NCI-H345 treated with DMSO at 0.1 percent for 48 hours (cell line): ENCODE measurements around the gene CHRND.

Experiments
- DNase-seq: peaks from one replicate; lab custom pipeline; 2025; ENCODE audit not compliant: unreplicated experiment; lab: John Stamatoyannopoulos, UW

The CHRND gene

GRCh38 chr2:232502911-232503808 lies 22.8 kb upstream of the CHRND start:
- DNase-seq = no peak

- no peak for DNase-seq
Measured at GRCh38 chr2:232503809-232504323, 22.1 kb upstream of the CHRND start.

GRCh38 chr2:232504438-232504837 lies 21.5 kb upstream of the CHRND start:
- no peak for DNase-seq

- no peak for DNase-seq
Measured at GRCh38 chr2:232505856-232506255, 20.1 kb upstream of the CHRND start.

GRCh38 chr2:232506709-232507108 lies 19.3 kb upstream of the CHRND start:
- no peak for DNase-seq

- no peak for DNase-seq
Measured at GRCh38 chr2:232508251-232508650, 17.7 kb upstream of the CHRND start.

- DNase-seq = no peak
Measured at GRCh38 chr2:232511336-232511890, 14.5 kb upstream of the CHRND start.

GRCh38 chr2:232512602-232513001 lies 13.4 kb upstream of the CHRND start:
- no peak for DNase-seq

DNA sequence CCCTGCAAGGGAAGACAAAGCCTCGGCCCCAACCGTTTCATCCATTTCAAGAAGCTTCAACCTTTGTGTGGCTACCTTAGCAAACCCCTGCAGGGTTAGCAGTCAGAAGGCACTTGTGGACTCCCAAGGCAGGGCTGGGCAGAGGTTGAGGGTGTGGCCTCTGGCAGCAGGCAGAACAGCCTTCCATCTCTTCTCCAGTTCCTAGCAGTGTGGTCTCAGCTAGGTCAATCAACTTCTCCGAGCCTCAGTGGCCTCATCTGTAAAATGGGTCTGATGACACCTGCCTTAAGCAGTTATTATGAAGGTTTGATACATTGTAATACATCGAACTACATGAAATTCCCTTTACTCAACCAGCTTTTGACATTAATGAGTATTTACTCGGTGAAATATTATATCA lies 12.6 kb upstream of the CHRND start:
- no peak for DNase-seq

DNA sequence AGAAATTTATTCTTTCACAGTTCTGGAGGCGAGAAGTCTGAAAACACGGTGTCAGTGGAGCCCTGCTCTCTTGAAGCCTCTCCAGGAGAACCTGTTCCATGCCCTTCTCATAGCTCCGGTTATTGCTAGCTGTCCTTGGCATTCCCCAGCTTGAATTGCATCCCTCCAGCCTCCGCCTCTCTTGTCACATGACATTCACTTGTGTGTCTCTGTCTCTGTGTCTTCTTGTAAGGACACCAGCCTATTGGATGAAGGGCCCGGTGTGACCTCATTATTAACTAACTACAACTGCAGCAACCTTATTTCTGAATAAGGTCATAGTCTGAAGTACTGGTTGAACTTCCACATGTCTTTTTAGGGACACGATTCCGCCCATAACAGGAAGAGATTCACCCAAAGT lies 10.3 kb upstream of the CHRND start:
- no peak for DNase-seq

GRCh38 chr2:232516551-232516950 lies 9.4 kb upstream of the CHRND start:
- DNase-seq = no peak

- DNase-seq = no peak
Measured at GRCh38 chr2:232518844-232519243, 7.1 kb upstream of the CHRND start.

- DNase-seq = no peak
Measured at GRCh38 chr2:232519581-232520438, 6.2 kb upstream of the CHRND start, which contains the start of gene PRSS56. Gene PRSS56, plus strand, starts transcription at chr2:232520388. Its CDS starts 211 bp downstream, at chr2:232520599.

GRCh38 chr2:232520489-232520888 lies 5.5 kb upstream of the CHRND start:
- no peak for DNase-seq

- no peak for DNase-seq
Measured at GRCh38 chr2:232521098-232521497, 4.9 kb upstream of the CHRND start.

GRCh38 chr2:232521959-232522622 lies 3.9 kb upstream of the CHRND start:
- DNase-seq = no peak

- no peak for DNase-seq
Measured at GRCh38 chr2:232522623-232523401, 3.1 kb upstream of the CHRND start.

DNA sequence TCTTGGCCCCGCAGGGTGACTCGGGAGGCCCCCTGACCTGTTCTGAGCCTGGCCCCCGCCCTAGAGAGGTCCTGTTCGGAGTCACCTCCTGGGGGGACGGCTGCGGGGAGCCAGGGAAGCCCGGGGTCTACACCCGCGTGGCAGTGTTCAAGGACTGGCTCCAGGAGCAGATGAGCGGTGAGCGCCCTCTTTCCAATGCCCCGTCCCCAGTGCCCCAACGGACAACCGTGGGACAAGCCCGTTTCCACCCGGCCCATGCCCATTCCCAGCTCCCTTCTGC lies 2.6 kb upstream of the CHRND start:
- DNase-seq = no peak

DNA sequence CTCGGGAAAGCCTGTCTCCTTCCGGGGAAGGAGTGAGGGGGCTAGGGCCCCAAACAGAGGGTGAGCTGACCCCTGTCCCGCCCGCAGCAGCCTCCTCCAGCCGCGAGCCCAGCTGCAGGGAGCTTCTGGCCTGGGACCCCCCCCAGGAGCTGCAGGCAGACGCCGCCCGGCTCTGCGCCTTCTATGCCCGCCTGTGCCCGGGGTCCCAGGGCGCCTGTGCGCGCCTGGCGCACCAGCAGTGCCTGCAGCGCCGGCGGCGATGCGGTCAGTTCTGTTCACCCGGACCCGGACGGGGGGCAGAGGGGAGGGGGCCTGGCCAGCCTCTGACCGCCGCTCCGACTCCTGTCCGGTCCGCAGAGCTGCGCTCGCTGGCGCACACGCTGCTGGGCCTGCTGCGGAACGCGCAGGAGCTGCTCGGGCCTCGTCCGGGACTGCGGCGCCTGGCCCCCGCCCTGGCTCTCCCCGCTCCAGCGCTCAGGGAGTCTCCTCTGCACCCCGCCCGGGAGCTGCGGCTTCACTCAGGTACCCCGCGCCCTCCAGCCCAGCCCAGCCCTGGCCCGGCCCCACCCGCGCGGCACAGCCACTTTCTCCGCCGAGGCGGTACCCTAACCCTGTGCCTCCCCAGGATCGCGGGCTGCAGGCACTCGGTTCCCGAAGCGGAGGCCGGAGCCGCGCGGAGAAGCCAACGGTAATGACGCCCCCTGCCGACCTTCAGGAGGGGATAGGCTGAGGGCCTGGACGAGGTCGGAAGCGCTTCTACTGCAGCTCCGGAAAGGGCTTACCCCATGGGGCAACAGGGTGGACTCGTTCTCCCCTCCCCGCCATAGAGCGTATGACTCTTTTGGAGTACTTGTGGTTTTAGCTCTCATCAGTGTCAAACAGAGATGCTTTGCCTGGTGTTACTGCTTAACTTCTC lies 2.0 kb upstream of the CHRND start:
- peak; percentile 39 for DNase-seq
